Mucosa of gallbladder (tissue), 1 donor: ENCODE data around the gene SNORC. TPM values are rescaled to one million over a fixed set of nuclear protein-coding genes. Genes with fewer than 3 reads are reported as not detected.
A peak's percentile ranks its signal among the peaks of the same experiment; 100 is the strongest.
"Not testable (repeated sequence)": the region's sequence is repeated elsewhere in the genome, so short reads cannot be mapped to it uniquely, and the experiment has no call there.

Experiments used
- DNase-seq: peaks from one replicate; pipeline ENCODE4 v3.0.0-alpha.2; 2020; ENCODE audit warnings: low spot score
- total RNA-seq: library from RNA; stranded (reverse); gene quantifications from one replicate; pipeline ENCODE4 v1.2.1, GENCODE V29; 2021
- donor health status: DM: no; HTN: no; CAD: no.

The SNORC gene
- 7.7 TPM for total RNA-seq

- no peak for DNase-seq
Measured at GRCh38 chr2:232870018-232870765, at the start of gene SNORC. Gene SNORC (plus strand): TSS chr2:232870264. CDS start chr2:232870342, 78 bp downstream.

GRCh38 chr2:232829988-232830387 lies 40.1 kb upstream of the SNORC start:
- DNase-seq = no peak

- DNase-seq = no peak
Measured at GRCh38 chr2:232831496-232831895, 38.6 kb upstream of the SNORC start.

- DNase-seq = no peak
Measured at GRCh38 chr2:232833830-232834229, 36.2 kb upstream of the SNORC start.

GRCh38 chr2:232835687-232836208 lies 34.3 kb upstream of the SNORC start:
- no peak for DNase-seq

- no peak for DNase-seq
Measured at GRCh38 chr2:232836934-232837333, 33.1 kb upstream of the SNORC start.

- no peak for DNase-seq
Measured at GRCh38 chr2:232838406-232838874, 31.6 kb upstream of the SNORC start.

GRCh38 chr2:232839411-232840079 lies 30.5 kb upstream of the SNORC start:
- peak; percentile 57 for DNase-seq

GRCh38 chr2:232842689-232843088 lies 27.4 kb upstream of the SNORC start:
- no peak for DNase-seq

GRCh38 chr2:232843834-232844233 lies 26.2 kb upstream of the SNORC start:
- no peak for DNase-seq

- no peak for DNase-seq
Measured at GRCh38 chr2:232846055-232846454, 24.0 kb upstream of the SNORC start.

GRCh38 chr2:232850039-232850438 lies 20.0 kb upstream of the SNORC start:
- DNase-seq = no peak

- not testable (repeated sequence) for DNase-seq
Measured at GRCh38 chr2:232852081-232852480, 18.0 kb upstream of the SNORC start.

GRCh38 chr2:232852676-232853075 lies 17.4 kb upstream of the SNORC start:
- DNase-seq = no peak

- DNase-seq = no peak
Measured at GRCh38 chr2:232854082-232854481, 16.0 kb upstream of the SNORC start.

- no peak for DNase-seq
Measured at GRCh38 chr2:232857158-232857563, 12.9 kb upstream of the SNORC start.

- DNase-seq = no peak
Measured at GRCh38 chr2:232859385-232859916, 10.6 kb upstream of the SNORC start.

- DNase-seq = peak; percentile 62
Measured at GRCh38 chr2:232860593-232861241, 9.3 kb upstream of the SNORC start.

- no peak for DNase-seq
Measured at GRCh38 chr2:232861353-232861752, 8.7 kb upstream of the SNORC start.

GRCh38 chr2:232863996-232864395 lies 6.1 kb upstream of the SNORC start:
- DNase-seq = no peak

GRCh38 chr2:232865165-232865564 lies 4.9 kb upstream of the SNORC start:
- DNase-seq = no peak

- DNase-seq = no peak
Measured at GRCh38 chr2:232866104-232866503, 4.0 kb upstream of the SNORC start.
